HG02970 (cell line): ENCODE results near the gene SLC30A2.
"Not testable (repeated sequence)": the region's sequence is repeated elsewhere in the genome, so short reads cannot be mapped to it uniquely, and the experiment has no call there.

Source experiments
- ATAC-seq: cut with Tn5 transposase; IDR thresholded peaks from one replicate; pipeline ENCODE4 v1.9.1; 2021; ENCODE audit warnings: mild to moderate bottlenecking, moderate library complexity, moderate number of reproducible peaks; ENCODE audit not compliant: unreplicated experiment, low FRiP score

The SLC30A2 gene, protein sequence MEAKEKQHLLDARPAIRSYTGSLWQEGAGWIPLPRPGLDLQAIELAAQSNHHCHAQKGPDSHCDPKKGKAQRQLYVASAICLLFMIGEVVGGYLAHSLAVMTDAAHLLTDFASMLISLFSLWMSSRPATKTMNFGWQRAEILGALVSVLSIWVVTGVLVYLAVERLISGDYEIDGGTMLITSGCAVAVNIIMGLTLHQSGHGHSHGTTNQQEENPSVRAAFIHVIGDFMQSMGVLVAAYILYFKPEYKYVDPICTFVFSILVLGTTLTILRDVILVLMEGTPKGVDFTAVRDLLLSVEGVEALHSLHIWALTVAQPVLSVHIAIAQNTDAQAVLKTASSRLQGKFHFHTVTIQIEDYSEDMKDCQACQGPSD

DNA sequence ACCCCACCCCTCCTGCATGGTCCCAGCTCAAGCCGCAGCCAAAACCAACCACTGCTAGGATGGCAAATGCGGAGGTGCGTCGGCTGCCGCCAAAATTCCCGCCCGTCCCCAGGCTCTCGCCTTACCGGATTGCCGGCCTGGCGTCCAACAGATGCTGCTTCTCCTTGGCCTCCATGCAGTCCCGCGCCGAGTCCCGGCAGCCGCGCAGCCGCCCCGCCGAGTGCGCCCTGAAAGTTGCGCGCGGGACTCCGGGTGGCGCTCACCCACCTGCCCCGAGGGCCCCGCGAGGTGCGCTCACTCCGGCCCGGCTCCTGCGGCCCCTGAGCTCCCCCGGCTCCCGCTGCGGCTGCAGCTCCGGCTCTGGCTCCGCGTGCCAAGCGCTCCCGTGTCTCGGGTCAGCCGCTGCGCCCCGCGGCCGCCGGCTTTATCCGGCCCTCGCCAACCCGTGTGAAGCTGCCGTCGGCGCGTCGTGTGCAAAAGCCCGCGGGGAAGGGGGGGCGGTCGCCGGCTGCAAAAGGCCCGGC, at the start of gene SLC30A2:
TSS of gene SLC30A2 (minus strand) at position 397 of the 524 bp plus-strand sequence. CDS start at position 175, 222 bp downstream.
- ATAC-seq: no peak

DNA sequence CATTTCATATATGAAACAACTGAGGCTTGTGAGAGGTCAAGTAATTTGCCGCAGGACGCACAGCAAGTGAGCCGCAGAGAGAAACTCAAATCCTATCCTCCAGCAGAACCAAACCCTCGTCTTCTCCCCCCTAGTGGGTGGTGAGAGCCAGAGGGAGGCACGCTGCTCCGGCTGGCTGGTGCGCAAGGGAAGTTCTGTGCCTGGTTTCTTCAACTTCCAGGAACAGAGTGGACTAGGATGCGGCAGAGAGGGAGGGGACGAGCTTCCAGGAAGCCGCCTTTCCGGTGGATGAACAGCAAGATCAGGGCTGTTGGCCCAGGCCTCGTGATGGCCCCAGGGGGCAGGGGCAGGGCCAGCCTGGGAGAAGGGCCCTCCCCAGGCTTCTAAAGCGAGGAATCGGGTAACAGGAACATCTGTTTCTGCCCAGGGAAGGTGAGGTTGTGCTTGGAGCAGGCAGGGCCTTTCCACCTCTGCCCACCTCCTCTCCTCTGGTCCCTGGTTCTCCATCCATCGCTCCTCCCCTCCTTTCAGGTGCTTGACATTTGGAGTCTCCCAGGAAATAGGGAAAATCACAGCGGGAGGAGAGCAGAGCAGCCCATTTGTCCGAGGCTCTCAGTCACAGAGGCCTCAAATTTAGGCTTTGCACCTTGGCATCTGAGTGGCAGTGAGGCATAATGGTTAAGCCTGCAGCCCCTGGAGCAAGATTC, 48.9 kb upstream of the SLC30A2 start:
- no peak for ATAC-seq

DNA sequence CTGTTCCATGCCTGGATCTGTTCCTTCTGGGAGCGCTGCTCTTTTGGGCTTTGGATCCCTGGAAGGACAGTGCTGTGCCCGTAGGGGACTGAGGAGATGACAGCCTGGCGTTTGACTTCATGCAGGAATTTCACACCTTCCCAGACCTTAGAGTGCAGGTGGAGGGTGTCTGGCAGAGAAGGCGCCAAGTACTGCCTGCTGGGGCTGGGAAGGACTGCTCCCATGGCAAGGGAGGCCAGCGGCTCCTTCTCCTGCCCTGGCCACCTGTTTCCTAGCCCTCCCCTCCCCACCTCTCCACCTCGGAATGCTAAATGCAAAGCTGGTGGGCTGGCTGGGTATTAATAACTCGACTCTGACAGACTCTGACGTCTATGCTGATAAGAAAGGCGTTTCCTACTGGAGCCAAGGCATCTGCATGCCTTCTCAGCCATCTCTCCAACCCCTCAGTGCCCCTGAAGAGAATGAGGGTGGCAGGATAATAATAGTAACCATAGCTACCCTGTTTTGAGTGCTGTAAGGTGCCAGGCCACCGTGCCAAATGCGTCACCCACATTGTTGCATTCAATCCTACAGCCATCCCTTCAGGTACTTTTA, 48.3 kb upstream of the SLC30A2 start:
- no peak for ATAC-seq

DNA sequence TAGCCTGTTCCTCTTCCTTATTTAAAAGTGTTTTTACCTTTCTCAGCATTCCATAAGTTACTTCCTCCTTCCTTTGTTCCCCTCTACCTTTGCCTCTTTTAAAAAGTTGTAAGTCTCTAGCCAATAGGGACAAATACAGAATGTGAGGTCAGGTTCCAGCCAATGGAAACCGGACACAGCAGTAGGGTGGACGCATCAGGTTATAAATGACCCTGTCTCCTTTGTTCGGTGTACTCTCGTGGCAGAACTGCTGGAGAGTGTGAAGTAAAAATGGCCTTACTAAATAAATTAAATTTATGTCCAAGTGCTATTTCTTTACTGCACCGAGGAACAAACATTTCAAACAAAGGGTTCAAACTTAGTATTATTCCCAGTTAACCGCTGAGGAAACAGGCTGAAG, 47.7 kb upstream of the SLC30A2 start:
- not testable (repeated sequence) for ATAC-seq

DNA sequence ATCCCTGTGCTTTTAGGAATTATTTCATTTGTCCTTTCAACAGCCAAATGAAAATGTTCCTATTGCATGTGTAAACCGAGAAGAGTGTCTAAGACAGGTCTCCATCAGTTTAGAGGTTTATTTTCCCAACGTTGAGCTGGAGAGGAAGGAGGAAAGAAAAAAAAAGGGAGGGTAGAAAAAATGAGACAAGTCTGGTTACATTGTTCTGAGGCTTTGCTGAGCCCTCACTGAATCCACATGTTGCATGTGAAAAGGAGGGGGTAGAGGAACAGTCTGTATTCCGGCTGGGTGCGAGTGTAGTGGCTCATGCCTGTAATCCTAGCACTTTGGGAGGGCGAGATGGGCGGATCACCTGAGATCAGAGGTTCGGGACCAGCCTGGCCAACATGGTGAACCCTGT, 46.5 kb upstream of the SLC30A2 start:
- no peak for ATAC-seq

DNA sequence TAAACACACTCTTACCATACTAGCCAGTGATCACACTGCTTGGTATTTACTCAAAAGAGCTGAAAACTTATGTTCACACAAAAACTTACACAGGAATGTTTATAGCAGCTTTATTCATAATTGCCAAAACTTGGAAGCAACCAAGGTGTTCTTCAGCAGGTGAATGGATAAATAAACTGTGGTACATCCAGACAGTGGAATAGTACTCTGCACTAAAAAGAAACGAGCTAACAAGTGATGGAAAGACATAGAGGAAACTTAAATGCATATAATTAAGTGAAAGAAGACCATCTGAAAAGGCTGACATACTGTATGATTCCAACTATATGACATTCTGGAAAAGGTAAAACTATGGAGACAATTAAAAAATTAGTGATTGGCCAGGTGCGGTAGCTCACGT, 45.0 kb upstream of the SLC30A2 start:
- ATAC-seq: no peak

DNA sequence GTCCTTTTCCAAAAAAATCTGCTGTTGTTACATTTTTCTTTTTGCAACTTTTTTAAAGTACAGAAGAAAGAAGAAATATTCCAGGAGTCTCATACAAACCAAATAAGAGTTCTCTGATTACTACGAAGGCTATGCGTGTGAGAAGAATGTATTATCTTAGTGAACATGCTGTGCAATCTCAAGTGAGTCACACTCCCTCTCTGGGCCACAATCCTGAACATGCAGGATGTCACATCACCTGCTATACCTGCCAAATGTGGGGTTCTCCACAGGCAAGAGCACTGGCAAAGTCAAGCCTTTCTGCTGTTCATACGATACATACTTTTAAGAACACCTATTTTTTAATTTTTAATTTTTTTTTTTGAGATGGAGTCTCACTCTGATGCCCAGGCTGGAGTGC, 43.2 kb upstream of the SLC30A2 start:
- ATAC-seq: no peak

DNA sequence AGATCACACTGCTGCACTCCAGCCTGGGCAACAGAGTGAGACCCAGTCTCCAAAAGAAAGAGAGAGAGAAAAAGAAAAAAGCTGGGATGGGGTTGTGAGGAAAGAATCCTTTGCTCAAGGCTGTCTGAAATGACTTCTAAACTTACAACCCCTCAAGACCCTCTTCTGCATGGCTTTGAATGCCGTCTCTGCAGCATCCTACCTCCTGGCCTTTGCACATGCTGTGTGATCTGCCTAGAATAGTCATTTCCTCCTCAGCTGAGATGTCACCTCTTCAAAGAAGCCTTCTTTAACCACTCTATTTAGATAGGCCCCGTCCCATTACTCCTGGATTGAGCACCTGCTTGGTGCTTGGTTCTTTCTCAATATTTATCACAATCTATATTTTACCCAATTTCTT, 38.9 kb upstream of the SLC30A2 start:
- no peak for ATAC-seq

DNA sequence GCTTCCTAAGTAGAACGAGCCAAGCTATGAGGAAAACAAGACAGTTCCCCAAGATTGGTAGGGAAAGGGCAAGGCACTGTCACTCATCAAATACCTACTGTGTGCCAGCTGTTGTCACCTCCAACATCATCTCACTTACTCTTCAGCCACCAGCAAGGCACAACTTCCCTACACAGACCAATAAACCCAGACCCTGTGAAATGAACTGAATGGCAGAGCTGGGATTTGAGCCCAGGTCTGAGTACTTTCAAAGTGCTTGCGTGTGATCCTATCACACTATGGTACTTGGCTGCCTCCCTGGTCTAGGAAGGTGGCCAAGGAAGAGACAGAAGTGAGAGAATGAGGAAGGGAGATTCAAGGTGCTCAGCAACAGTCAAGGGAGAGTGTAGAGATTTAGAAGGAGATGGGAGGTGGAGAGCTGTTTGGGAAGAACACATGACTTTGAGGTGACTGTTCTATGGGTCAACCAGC, 38.2 kb upstream of the SLC30A2 start:
- no peak for ATAC-seq

DNA sequence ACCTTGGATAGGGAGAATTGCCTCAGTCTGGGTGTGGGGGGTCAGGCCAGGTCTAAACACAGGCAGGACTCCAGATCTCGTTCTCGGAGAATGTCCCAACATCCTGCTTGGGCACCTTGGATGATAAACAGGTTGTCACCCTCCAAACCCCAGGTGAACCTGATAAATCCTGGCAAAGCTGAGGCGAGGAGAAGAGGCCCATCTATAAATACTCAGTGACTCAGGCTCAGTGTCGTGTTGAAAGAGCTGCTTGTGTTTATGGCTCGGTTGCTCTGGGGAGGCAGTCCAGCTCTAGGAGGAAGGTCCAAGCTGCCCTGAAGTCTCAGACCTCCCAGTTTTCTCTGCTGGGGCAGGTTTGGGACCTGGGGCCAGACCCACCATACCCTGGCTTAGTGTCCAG, 37.3 kb upstream of the SLC30A2 start:
- no peak for ATAC-seq

DNA sequence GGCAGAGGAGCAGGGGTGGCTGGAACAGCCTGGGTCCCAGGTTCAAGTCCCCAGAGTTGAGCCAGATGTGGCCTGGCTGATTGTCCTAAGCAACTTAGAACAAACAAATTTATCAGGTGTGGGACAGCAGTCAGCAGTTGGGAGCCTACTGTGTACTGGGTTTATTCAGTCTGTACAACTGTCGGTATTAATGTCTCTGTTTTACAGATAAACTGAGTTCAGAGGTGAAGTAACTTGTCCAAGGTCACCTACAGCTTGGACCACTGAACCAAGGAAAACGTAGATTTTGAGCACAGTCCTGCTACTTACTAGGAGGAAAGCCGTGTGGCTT, 36.1 kb upstream of the SLC30A2 start:
- ATAC-seq: no peak

DNA sequence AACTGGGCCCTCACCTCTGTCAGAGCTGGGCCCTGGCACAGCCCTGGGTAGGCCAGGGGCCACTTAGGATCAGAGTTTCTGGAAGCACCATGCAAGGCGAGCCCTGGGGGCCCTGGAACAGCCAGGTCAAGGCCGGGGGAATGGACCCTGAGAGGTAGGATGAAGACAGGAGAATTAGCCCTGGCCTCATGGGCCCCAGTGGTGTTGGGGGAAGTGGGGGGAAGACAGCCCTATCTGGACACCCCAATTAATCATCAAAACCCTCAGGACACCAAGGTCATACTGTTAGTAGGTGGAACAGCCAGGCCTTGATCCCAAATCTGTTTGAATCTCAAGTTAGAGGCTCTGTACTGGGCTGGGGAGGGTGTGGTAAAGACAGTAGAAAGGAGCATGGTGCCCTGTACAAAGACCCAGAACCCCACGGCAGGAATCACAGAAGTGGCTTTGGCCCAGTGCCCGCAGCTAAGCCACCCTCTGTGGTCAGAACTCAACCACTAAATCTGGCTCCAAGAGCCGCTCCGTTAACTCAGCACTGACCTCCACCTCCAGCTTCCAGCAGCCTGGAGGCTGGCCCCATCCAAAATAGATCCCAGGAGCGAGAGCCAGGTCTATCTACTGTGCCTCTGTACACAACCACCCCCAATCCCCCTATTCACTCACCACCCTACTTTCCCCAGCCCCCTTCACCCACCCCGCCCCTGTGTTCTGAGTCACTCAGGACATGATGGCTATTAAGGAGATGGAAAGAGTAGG, 35.5 kb upstream of the SLC30A2 start:
- no peak for ATAC-seq

DNA sequence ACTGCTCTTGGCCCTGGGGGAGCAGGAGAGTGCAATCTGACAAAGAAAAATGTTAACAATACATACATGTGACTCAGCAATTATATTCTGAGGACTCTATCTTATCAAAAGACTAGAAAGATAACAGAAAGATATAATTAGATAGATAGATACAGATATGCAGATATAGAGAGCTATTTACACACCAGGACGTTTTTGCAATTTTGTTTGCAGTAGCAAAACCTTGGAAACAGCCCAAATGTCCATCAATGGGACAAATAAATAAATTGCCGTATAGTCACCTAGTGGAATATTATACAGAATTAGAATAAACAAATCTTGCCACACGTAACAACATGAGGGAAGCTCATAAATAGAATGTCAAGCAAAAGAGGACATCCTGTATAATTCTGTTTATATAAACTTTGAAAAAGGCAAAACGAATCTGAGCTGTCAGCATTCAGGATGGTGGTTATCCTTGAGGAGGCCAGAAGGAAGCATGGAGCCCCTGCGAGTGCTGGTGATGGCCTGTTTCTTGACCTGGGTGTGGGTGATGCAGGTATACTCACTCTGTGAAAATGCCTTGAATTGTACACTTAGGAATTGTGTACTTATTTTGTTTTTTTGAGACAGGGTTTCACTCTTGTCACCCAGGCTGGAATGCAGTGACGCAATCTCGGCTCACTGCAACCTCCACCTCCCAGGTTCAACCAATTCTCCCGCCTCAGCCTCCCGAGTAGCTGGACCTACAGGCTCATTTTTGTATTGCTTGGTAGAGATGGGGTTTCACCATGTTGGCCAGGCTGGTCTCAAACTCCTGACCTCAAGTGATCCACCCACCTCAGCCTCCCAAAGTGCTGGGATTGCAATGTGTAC, 34.3 kb upstream of the SLC30A2 start:
- no peak for ATAC-seq

DNA sequence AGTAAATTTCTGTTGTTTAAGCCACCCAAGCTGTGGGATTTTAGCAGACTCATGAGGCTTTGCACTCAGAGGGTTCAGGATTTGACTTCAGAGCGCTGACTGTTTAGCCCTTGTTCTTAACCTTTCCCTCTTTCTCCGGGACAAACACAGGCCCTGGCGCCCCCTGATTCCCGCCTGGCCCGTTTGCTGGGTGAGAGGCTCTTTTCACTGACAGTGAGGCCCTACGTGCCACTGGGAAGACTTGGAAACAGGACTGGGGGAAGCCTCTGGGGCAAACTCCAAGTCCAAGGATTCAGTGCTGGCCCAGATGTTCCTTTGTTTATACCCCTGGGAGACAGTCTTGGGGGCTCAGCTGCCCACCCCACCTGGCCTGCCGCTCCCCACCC, 33.3 kb upstream of the SLC30A2 start:
- ATAC-seq: no peak

DNA sequence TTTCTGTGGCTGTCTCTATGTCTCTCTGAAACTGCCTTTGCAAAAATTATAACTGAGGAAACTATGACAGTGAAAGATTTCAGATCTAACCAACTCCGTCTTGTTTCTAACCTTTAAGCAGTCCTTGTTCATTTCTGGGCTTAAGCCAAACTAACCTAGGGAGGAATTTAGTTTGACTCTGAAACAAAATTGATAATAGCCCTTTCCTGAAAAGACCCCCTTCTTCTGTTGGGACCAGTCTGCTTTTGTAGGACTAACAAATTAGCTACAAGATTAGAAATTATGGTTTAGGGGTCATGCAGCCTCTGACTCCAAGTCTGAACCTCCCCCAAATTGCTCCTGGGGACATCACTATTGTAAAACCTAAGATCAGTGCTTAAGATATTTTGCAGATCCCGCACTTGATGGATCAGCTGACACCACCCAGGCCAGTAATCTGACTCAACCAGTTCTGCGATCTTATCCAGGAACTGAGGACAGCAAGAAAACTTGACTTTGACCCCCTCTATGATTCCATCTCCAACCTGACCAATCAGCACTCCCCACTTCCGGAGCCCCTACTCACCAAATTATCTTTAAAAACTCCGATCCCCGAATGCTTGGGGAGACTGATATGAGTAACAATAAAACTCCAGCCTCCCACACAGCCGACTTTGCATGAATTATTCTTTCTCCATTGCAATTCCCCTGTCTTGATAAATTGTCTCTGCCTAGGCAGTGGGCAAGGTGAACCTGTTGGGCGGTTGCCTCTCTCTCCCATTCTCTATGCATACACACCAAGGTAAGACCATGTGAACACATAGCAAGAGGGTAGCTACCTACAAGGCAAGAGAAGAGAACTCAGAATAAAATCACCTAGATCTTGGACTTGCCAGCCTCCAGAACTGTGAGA, 32.6 kb upstream of the SLC30A2 start:
- no peak for ATAC-seq

DNA sequence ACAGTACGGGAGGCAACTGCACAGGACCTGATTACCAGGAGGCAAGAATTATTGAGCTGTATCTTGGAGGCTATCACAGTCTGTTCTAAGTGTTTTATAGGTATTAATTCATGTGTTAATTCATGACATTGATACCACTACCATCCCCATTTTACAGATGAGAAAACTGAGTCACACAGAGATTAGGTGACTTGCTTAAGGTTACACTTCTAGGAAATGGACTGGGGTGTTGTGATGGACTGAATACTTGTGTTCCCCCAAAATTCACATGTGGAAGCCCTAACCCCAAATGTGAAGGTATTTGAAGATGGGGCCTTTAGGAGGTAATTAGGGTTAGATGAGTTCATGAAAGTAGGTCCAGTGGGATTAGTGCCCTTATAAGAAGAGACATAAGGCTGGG, 31.6 kb upstream of the SLC30A2 start:
- no peak for ATAC-seq

DNA sequence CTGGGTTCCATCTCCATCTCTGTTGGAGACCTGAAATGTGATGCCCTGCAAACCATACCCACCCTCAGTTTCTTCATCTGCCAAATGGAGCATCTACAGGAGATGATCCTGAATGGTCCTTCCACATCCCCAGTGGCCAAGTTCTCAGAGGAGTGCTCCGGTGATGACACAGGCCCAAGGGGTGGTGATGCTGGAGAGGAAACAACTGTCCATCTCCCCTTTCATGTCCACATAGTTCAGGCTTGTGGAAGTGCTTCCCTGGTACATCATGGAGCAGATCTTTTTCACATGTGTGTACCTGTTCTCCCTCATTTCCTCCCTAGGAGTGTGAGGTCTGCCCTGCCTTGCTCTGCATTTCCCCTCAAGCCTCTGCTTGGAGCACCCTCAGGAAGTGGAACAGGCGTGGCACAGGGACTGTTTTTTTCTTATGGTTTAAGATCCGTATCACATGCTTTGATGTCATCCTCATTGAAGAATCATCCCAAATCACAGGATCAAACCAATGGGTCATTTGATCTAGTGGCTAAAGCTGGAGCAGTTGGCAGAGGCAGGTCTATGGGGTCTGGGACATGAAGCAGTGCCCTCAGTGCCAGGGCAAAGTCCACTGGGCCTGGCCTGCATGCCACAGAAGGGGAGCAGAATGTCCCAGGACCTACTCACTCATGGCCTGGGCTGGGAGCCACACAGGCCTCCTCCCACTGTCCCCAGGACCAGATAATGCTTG, 29.7 kb upstream of the SLC30A2 start:
- no peak for ATAC-seq

DNA sequence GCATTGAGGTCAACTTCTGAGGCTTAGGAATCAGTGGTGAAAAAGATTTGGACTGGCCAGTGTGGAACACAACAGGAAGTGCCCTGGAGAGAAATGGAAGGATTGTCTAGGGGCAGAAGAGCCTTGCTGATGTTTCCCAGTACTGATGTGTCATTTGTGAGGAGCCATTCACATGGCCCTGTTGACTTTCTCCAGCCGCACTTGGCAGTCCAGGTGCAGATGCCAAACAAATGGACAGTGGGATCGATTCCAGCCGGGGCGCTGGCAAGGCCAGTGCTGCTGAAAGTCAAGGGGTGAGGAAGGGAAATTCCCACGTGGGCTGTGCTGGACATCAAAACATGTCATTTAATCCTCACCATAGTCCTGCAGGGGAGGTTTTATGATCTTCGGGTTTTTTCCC, 26.4 kb upstream of the SLC30A2 start:
- ATAC-seq: no peak
